ENCODE results near the gene CUTA. TPM values are rescaled to one million over a fixed set of nuclear protein-coding genes. Genes with fewer than 3 reads are reported as not detected.
A peak's percentile ranks its signal among the peaks of the same experiment; 100 is the strongest.

Gene CUTA
- total and polyA plus RNA-seq, 2 of the 13 experiments (the other 11 are each of a cell fraction or from before 2014, with no cell fraction given) = 170 to 180 TPM

DNA sequence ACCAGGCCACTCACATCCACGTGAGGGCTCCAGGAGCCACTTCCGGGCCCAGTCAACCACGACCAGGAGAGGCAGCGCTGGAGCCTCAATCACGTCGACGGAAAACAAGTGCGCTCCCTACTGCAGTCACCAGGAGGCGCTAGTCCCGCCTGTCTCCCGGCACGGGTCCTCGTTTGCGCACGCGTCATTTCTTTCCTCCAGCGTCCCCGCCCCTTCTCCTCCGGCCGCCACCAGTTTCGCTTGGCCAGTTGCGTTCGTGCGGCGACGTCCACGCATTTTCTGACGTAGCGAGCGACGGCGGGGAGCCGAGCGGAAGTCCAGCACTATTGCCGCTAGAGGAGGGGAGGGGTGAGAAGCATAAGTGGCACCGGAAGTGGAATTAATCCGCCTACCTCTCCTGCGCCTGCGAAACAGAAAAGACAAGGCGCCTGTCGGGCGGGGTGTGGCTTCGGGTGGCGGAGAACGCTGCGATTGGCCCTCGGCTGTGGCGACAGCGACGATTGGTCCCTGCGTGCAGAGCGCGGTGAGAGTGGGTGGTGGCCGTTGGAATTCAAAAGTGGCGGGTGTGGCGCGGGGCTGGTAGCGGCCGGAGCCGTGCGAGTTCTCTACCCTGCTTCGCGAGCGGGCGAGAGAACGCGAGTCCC is 26.5 kb downstream of the CUTA start, which contains the start of gene KIFC1 (continued):
- TF ChIP-seq ZNF670 (CRISPR knock-in tag; IDR thresholded peaks at IDR 0.05; ENCODE audit: borderline replicate concordance) = no peak
- TF ChIP-seq ZNF512B (CRISPR knock-in tag; IDR thresholded peaks at IDR 0.05; ENCODE audit: borderline replicate concordance) = 0 out of 2 replicates have a peak, but pooled peaks have one; percentile 28
- TF ChIP-seq ZBTB14 (CRISPR knock-in tag; IDR thresholded peaks at IDR 0.05) = 0 out of 2 replicates have a peak, but pooled peaks have one; percentile 36
- TF ChIP-seq SP5 (CRISPR knock-in tag; IDR thresholded peaks at IDR 0.05; ENCODE audit: borderline replicate concordance, low read depth) = peak; percentile 61; the same call in 1 of the 2 replicates
- peak; percentile 75; the same call in 1 of the 2 replicates for TF ChIP-seq ZNF644 (CRISPR knock-in tag; IDR thresholded peaks at IDR 0.05; ENCODE audit: low read depth)
- TF ChIP-seq MEIS2 (CRISPR knock-in tag; IDR thresholded peaks at IDR 0.05) = peak; percentile 46; the same call in 1 of the 2 replicates
- no peak for TF ChIP-seq TBP (CRISPR knock-in tag; IDR thresholded peaks at IDR 0.05)
- peak; percentile 91 for TF ChIP-seq PHF20 (CRISPR knock-in tag; IDR thresholded peaks at IDR 0.05)
- TF ChIP-seq ZBTB7B (CRISPR knock-in tag; IDR thresholded peaks at IDR 0.05) = 0 out of 2 replicates have a peak, but pooled peaks have one; percentile 45
- TF ChIP-seq, protein P1, sequence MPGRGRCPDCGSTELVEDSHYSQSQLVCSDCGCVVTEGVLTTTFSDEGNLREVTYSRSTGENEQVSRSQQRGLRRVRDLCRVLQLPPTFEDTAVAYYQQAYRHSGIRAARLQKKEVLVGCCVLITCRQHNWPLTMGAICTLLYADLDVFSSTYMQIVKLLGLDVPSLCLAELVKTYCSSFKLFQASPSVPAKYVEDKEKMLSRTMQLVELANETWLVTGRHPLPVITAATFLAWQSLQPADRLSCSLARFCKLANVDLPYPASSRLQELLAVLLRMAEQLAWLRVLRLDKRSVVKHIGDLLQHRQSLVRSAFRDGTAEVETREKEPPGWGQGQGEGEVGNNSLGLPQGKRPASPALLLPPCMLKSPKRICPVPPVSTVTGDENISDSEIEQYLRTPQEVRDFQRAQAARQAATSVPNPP (CRISPR knock-in tag; IDR thresholded peaks at IDR 0.05) = peak; percentile 86
- peak; percentile 99 for TF ChIP-seq ZGPAT (CRISPR knock-in tag; IDR thresholded peaks at IDR 0.05)
- TF ChIP-seq ZFX (CRISPR knock-in tag; IDR thresholded peaks at IDR 0.05; ENCODE audit: low read depth) = peak; percentile 92
- peak; percentile 99 for TF ChIP-seq ZNF501 (CRISPR knock-in tag; IDR thresholded peaks at IDR 0.05)
- TF ChIP-seq ZMYM3 (CRISPR knock-in tag; IDR thresholded peaks at IDR 0.05) = peak; percentile 60; the same call in 1 of the 2 replicates
- no peak for TF ChIP-seq CEBPB (IDR thresholded peaks at IDR 0.05; ENCODE audit: borderline replicate concordance, low read depth, low read length)
- peak; percentile 67; the same call in 1 of the 2 replicates for TF ChIP-seq FOSL2 (CRISPR knock-in tag; IDR thresholded peaks at IDR 0.05)
- no peak for TF ChIP-seq ZNF703 (CRISPR knock-in tag; IDR thresholded peaks at IDR 0.05; ENCODE audit: borderline replicate concordance)
- TF ChIP-seq ZNF749 (CRISPR knock-in tag; IDR thresholded peaks at IDR 0.05; ENCODE audit: borderline replicate concordance) = peak; percentile 28; the same call in 1 of the 2 replicates
- TF ChIP-seq PHF5A (CRISPR knock-in tag; IDR thresholded peaks at IDR 0.05; ENCODE audit: low read depth, unreplicated experiment) = peak; percentile 83
- TF ChIP-seq CBX1 (IDR thresholded peaks at IDR 0.05; ENCODE audit: low read depth) = peak; percentile 8
- TF ChIP-seq ZNF737 (CRISPR knock-in tag; IDR thresholded peaks at IDR 0.05; ENCODE audit: borderline replicate concordance) = no peak
- TF ChIP-seq ELF4 (CRISPR knock-in tag; IDR thresholded peaks at IDR 0.05; ENCODE audit: borderline replicate concordance) = peak; percentile 98
- TF ChIP-seq PPARG (CRISPR knock-in tag; conservative IDR thresholded peaks at IDR 0.05) = peak; percentile 59; the same call in 1 of the 2 replicates
- TF ChIP-seq ZNF430 (CRISPR knock-in tag; IDR thresholded peaks at IDR 0.05) = peak; percentile 93
- no peak for TF ChIP-seq XBP1 (CRISPR knock-in tag; IDR thresholded peaks at IDR 0.05)

All from HepG2 (cell line).